BE2C (cell line): ENCODE results near the gene PRKAR2A.
"Not testable (repeated sequence)": the region's sequence is repeated elsewhere in the genome, so short reads cannot be mapped to it uniquely, and the experiment has no call there.

ENCODE experiments used
- DNase-seq: peaks from one replicate; pipeline ENCODE4 v3.0.0-alpha.2; 2020
- H3K27me3 ChIP-seq: fragments of 250-450 bp; sonication (Bioruptor Pico); 2 replicates; pipeline ENCODE4 v1.5.1; 2020; ENCODE audit warnings: mild to moderate bottlenecking
- H3K36me3 ChIP-seq: fragments of 250-450 bp; sonication (Bioruptor Pico); 2 replicates; pipeline ENCODE4 v1.5.1; 2020; ENCODE audit warnings: mild to moderate bottlenecking
- H3K4me1 ChIP-seq: fragments of 250-450 bp; sonication (Bioruptor Pico); 2 replicates; pipeline ENCODE4 v1.5.1; 2020
- H3K4me3 ChIP-seq: 2 replicates; pipeline ENCODE4 v1.5.1; 2011; ENCODE audit warnings: low read depth, low read length
- H3K9me3 ChIP-seq: fragments of 250-450 bp; sonication (Bioruptor Pico); 2 replicates; pipeline ENCODE4 v1.5.1; 2020
- CTCF ChIP-seq: IDR thresholded peaks from 2 replicates; pipeline ENCODE4 v1.5.1; 2012; ENCODE audit warnings: mild to moderate bottlenecking, low read depth, low read length

The PRKAR2A gene

DNA sequence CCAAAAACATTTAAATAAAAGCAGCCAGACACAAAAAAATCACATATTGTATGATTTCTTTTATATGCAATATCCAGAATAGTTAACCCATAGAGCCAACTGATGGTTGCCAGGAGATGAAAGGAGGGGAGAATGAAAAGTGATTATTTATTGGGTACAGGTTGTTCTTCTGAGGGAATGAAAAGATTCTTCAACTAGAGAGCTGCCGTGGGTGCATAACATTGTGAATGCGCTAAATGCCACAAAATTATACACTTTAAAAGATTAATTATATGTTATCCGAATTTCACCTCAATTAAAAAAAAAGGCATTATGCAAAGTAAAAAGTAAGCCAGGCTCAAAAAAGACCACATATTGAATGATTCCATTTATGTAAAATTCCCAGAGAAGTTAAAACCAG lies 36.1 kb downstream of the PRKAR2A start:
- no peaks in the 10 kb centered on the region for H3K36me3 ChIP-seq
- no peaks in the 10 kb centered on the region for H3K27me3 ChIP-seq
- no peak for TF ChIP-seq CTCF
- no peaks in the 10 kb centered on the region for H3K9me3 ChIP-seq
- no peak overlapping the region for H3K4me3 ChIP-seq
- H3K4me1 ChIP-seq = no peaks in the 10 kb centered on the region
- no peak for DNase-seq

- no peaks in the 10 kb centered on the region for H3K36me3 ChIP-seq
- no peaks in the 10 kb centered on the region for H3K4me1 ChIP-seq
- no peak for TF ChIP-seq CTCF
- DNase-seq = no peak
- no peaks in the 10 kb centered on the region for H3K27me3 ChIP-seq
- no peaks in the 10 kb centered on the region for H3K9me3 ChIP-seq
- H3K4me3 ChIP-seq = no peak overlapping the region
These were observed 42.7 kb downstream of the PRKAR2A start for GRCh38 chr3:48804930-48805329.

DNA sequence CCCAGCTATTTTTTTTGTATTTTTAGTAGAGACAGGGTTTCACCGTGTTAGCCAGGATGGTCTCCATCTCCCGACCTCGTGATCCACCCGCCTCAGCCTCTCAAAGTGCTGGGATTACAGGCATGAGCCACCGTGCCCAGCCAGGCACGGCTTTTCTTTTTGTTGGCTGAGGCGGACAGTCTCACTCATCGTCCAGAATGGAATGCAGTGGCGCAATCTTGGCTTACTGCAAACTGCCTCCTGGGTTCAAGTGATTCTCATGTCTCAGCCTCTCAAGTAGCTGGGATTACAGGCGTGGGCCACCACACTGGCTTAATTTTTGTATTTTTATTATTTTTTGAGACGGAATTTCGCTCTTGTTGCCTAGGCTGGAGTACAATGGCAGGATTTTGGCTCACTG lies 46.8 kb downstream of the PRKAR2A start:
- H3K4me1 ChIP-seq, H3K9me3 ChIP-seq, H3K4me3 ChIP-seq, DNase-seq, H3K36me3 ChIP-seq, H3K27me3 ChIP-seq: not testable (repeated sequence)

- Histone ChIP-seq H3K27me3 (no peaks in the 10 kb centered on the region), H3K9me3 (no peaks in the 10 kb centered on the region), H3K4me3 (no peak overlapping the region), H3K36me3 (no peaks in the 10 kb centered on the region), H3K4me1 (no peaks in the 10 kb centered on the region)
- TF ChIP-seq CTCF = no peak
- DNase-seq = no peak
These were observed 48.7 kb downstream of the PRKAR2A start for GRCh38 chr3:48798998-48799397.

DNA sequence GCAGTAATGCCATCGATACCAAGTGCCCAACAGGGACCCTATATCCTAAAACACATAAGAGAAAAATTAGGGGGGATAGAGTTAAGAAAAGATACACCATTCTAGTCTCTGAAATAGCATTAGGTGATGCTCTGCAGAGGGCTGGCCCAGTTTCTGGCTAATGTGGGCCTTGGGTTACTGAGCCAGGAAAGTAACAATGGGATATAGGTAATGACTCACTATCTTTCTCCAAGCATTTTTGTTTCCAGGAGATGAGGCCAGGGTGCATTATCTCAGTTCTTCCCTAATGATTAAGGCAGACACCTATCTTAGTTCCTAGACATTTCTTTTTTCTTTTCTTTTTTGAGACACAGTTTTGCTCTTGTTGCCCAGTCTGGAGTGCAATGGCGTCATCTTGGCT lies 50.0 kb downstream of the PRKAR2A start:
- Histone ChIP-seq H3K4me3 (no peak overlapping the region), H3K27me3 (no peaks in the 10 kb centered on the region), H3K4me1 (no peaks in the 10 kb centered on the region), H3K36me3 (no peaks in the 10 kb centered on the region), H3K9me3 (no peaks in the 10 kb centered on the region)
- DNase-seq = no peak
- TF ChIP-seq CTCF = no peak

GRCh38 chr3:48795997-48796732 lies 51.5 kb downstream of the PRKAR2A start:
- H3K9me3 ChIP-seq = no peaks in the 10 kb centered on the region
- no peaks in the 10 kb centered on the region for H3K36me3 ChIP-seq
- TF ChIP-seq CTCF = no peak
- H3K4me1 ChIP-seq = no peaks in the 10 kb centered on the region
- no peaks in the 10 kb centered on the region for H3K27me3 ChIP-seq
- no peak for DNase-seq
- H3K4me3 ChIP-seq = no peak overlapping the region

DNA sequence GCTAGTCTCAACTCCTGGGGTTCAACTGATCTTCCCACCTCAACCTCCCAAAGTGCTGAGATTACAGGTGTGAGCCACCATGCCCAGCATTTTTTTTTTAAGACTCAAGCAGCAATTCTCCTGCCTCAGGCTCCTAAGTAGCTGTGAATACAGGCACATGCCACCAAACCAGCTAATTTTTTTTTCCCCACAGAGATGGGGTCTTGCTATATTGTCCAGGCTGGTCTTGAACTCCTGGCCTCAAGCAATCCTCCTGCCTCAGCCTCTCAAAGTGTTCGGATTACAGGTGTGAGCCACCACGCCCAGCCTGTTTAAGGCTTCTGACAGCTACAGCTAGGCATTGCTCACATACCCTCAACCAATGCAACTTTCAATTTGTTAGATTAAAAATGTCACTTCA lies 54.2 kb downstream of the PRKAR2A start:
- not testable (repeated sequence) for H3K4me3 ChIP-seq, H3K27me3 ChIP-seq, H3K9me3 ChIP-seq, H3K4me1 ChIP-seq, H3K36me3 ChIP-seq, DNase-seq
